Neural cell (in vitro differentiated cells): ENCODE measurements around the gene RASGRP2. TPM values are rescaled to one million over a fixed set of nuclear protein-coding genes. Genes with fewer than 3 reads are reported as not detected.

Experiments
- H2AFZ ChIP-seq: fragments of 200-600, 300-800 bp; sonication (generic), shearing (Covaris generic); 2 replicates; pipeline ENCODE4 v1.6.0; 2014; ENCODE audit warnings: low read depth, mild to moderate bottlenecking, antibody characterized with exemption, low read length, moderate library complexity
- H3F3A ChIP-seq: fragments of 200-600 bp; shearing (Covaris generic); 2 replicates; pipeline ENCODE4 v1.6.1; 2016; ENCODE audit warnings: mild to moderate bottlenecking, moderate library complexity, mixed read lengths, antibody characterized with exemption, low read length; ENCODE audit not compliant: insufficient read depth, poor library complexity, severe bottlenecking
- H3K27ac ChIP-seq: fragments of 200-600, 300-800 bp; sonication (generic), shearing (Covaris generic); 2 replicates; pipeline ENCODE4 v1.5.1; 2014; ENCODE audit warnings: mild to moderate bottlenecking, low read length, moderate library complexity
- H3K27me3 ChIP-seq: fragments of 300-800, 200-600 bp; sonication (generic), shearing (Covaris generic); 2 replicates; pipeline ENCODE4 v1.6.0; 2014; ENCODE audit warnings: mild to moderate bottlenecking, low read depth, low read length, moderate library complexity; ENCODE audit not compliant: insufficient read depth
- H3K36me3 ChIP-seq: fragments of 300-800, 200-600 bp; sonication (generic), shearing (Covaris generic); 2 replicates; pipeline ENCODE4 v1.5.1; 2014; ENCODE audit warnings: mild to moderate bottlenecking, antibody characterized with exemption, low read length, moderate library complexity; ENCODE audit not compliant: insufficient read depth
- H3K4me2 ChIP-seq: fragments of 300-800, 200-600 bp; sonication (generic), shearing (Covaris generic); 2 replicates; pipeline ENCODE4 v1.6.0; 2014; ENCODE audit warnings: mild to moderate bottlenecking, low read length
- H3K4me3 ChIP-seq: fragments of 300-800, 200-600 bp; sonication (generic), shearing (Covaris generic); 2 replicates; pipeline ENCODE4 v1.5.1; 2014; ENCODE audit warnings: mild to moderate bottlenecking, low read length, moderate library complexity
- H3K79me2 ChIP-seq: fragments of 200-600 bp; shearing (Covaris generic); replicated peaks from 2 replicates; pipeline ENCODE4 v1.6.0; 2014; ENCODE audit warnings: mild to moderate bottlenecking, low read length, moderate library complexity; ENCODE audit not compliant: insufficient read depth
- H3K9ac ChIP-seq: fragments of 300-800, 200-600 bp; sonication (generic), shearing (Covaris generic); 2 replicates; pipeline ENCODE4 v1.6.1; 2016; ENCODE audit warnings: mild to moderate bottlenecking, low read length, mixed read lengths
- H3K9me2 ChIP-seq: fragments of 200-600 bp; shearing (Covaris generic); 2 replicates; pipeline ENCODE4 v1.6.1; 2016; ENCODE audit warnings: mild to moderate bottlenecking, low read length, mixed read lengths; ENCODE audit not compliant: insufficient read depth
- H3K9me3 ChIP-seq: fragments of 200-600, 300-800 bp; sonication (generic), shearing (Covaris generic); 2 replicates; pipeline ENCODE4 v1.6.1; 2016; ENCODE audit warnings: mild to moderate bottlenecking, mixed run types, low read length, moderate library complexity, mixed read lengths
- H4K20me1 ChIP-seq: fragments of 200-600 bp; shearing (Covaris generic); 2 replicates; pipeline ENCODE4 v1.6.1; 2016; ENCODE audit warnings: mild to moderate bottlenecking, mixed run types; ENCODE audit not compliant: insufficient read depth
- CTCF ChIP-seq: fragments of 450-650 bp; IDR thresholded peaks from 2 replicates; pipeline ENCODE4 v1.5.1; 2014; ENCODE audit warnings: antibody characterized with exemption, mild to moderate bottlenecking, moderate library complexity; ENCODE audit not compliant: poor library complexity, severe bottlenecking
- EP300 ChIP-seq: fragments of 450-650 bp; conservative IDR thresholded peaks from 2 replicates; pipeline ENCODE4 v1.6.1; 2014; ENCODE audit warnings: antibody characterized with exemption, mild to moderate bottlenecking, moderate library complexity; ENCODE audit not compliant: poor library complexity, severe bottlenecking
- EZH2 ChIP-seq: fragments of 200-600, 300-800 bp; shearing (Covaris generic), sonication (generic); IDR thresholded peaks from 2 replicates; pipeline ENCODE4 v1.6.1; 2014; ENCODE audit warnings: antibody characterized with exemption, low read length, borderline replicate concordance, mild to moderate bottlenecking; ENCODE audit not compliant: insufficient read depth, poor library complexity, severe bottlenecking
- MXI1 ChIP-seq: fragments of 450-650 bp; conservative IDR thresholded peaks from 2 replicates; pipeline ENCODE4 v1.6.1; 2014; ENCODE audit warnings: antibody characterized with exemption, mild to moderate bottlenecking; ENCODE audit not compliant: poor library complexity, severe bottlenecking
- POLR2AphosphoS5 ChIP-seq: IDR thresholded peaks from 2 replicates; pipeline ENCODE4 v1.6.1; 2012
- RAD21 ChIP-seq: fragments of 450-650 bp; conservative IDR thresholded peaks from 2 replicates; pipeline ENCODE4 v1.6.1; 2014; ENCODE audit warnings: antibody characterized with exemption, mild to moderate bottlenecking, moderate library complexity
- REST ChIP-seq: IDR thresholded peaks from 2 replicates; pipeline ENCODE4 v1.6.1; 2012; ENCODE audit warnings: borderline replicate concordance
- SMC3 ChIP-seq: fragments of 450-650 bp; conservative IDR thresholded peaks from 2 replicates; pipeline ENCODE4 v1.6.1; 2014; ENCODE audit warnings: antibody characterized with exemption, mild to moderate bottlenecking, moderate library complexity; ENCODE audit not compliant: poor library complexity
- TAF1 ChIP-seq: IDR thresholded peaks from 2 replicates; pipeline ENCODE4 v1.6.1; 2012; ENCODE audit warnings: low read depth
- polyA plus RNA-seq: library from polyadenylated mRNA; depleted of rRNA; stranded (reverse); fragments of >200 nt; gene quantifications from 2 replicates; pipeline ENCODE4 v1.2.3, GENCODE V29; 2014

RASGRP2 gene
- polyA plus RNA-seq, 1 donor from 2014 or later = 4.5 TPM

- no peaks in the 10 kb centered on the region for H3K9me2 ChIP-seq
- no peak overlapping the region for H2AFZ ChIP-seq
- H3K9ac ChIP-seq = peak overlapping the region; percentile 64
- H3K9me3 ChIP-seq = no peaks in the 10 kb centered on the region
- H4K20me1 ChIP-seq = peaks cover 41% of the 10 kb centered on the region
- no peaks in the 10 kb centered on the region for H3F3A ChIP-seq
- no peak for TF ChIP-seq TAF1
- TF ChIP-seq EP300 = no peak
- TF ChIP-seq MXI1 = no peak
- TF ChIP-seq RAD21 = no peak
- peaks cover 55% of the 10 kb centered on the region for H3K79me2 ChIP-seq
- peak overlapping the region; percentile 62 for H3K4me3 ChIP-seq
- no peaks in the 10 kb centered on the region for H3K27me3 ChIP-seq
- no peaks in the 10 kb centered on the region for H3K36me3 ChIP-seq
- peak overlapping the region; percentile 40 for H3K27ac ChIP-seq
- H3K4me2 ChIP-seq = peak overlapping the region; percentile 30
Measured at GRCh38 chr11:64711956-64712362, 32.0 kb downstream of the RASGRP2 start.

- Histone ChIP-seq H3F3A (no peaks in the 10 kb centered on the region), H2AFZ (no peak overlapping the region), H3K79me2 (peaks cover 56% of the 10 kb centered on the region), H3K9me3 (no peaks in the 10 kb centered on the region), H3K4me2 (peak overlapping the region; percentile 52), H3K36me3 (no peaks in the 10 kb centered on the region), H3K27ac (peak overlapping the region; percentile 40), H3K9me2 (no peaks in the 10 kb centered on the region), H4K20me1 (peaks cover 35% of the 10 kb centered on the region), H3K9ac (peak overlapping the region; percentile 64), H3K27me3 (no peaks in the 10 kb centered on the region), H3K4me3 (peak overlapping the region; percentile 62)
- TF ChIP-seq RAD21 (no peak), MXI1 (peak; percentile 27)
Measured at GRCh38 chr11:64711138-64711955, 32.6 kb downstream of the RASGRP2 start.

GRCh38 chr11:64710418-64711137 lies 33.4 kb downstream of the RASGRP2 start:
- Histone ChIP-seq H3K9ac (peak overlapping the region; percentile 64), H3K9me3 (no peaks in the 10 kb centered on the region), H3K9me2 (no peaks in the 10 kb centered on the region), H3K4me2 (peak overlapping the region; percentile 52), H3K36me3 (no peaks in the 10 kb centered on the region), H2AFZ (no peak overlapping the region), H3K27ac (no peak overlapping the region), H3K27me3 (no peaks in the 10 kb centered on the region), H3K79me2 (peaks cover 59% of the 10 kb centered on the region), H3F3A (no peaks in the 10 kb centered on the region), H3K4me3 (peak overlapping the region; percentile 62), H4K20me1 (peaks cover 37% of the 10 kb centered on the region)
- TF ChIP-seq RAD21 (no peak), EZH2 (no peak), TAF1 (no peak), SMC3 (no peak), POLR2AphosphoS5 (peak; percentile 1), REST (no peak), EP300 (no peak), CTCF (no peak), MXI1 (no peak)
